Adipocyte (in vitro differentiated cells): ENCODE results near the gene NAALAD2.
A peak's percentile ranks its signal among the peaks of the same experiment; 100 is the strongest.
"Not testable (repeated sequence)": the region's sequence is repeated elsewhere in the genome, so short reads cannot be mapped to it uniquely, and the experiment has no call there.

Experiments used
- DNase-seq: peaks from one replicate; pipeline ENCODE4 v3.0.0-alpha.2; 2015; ENCODE audit warnings: low read depth
- H3K27me3 ChIP-seq: replicated peaks from 2 replicates; pipeline ENCODE4 v1.7.0; 2013; ENCODE audit warnings: mild to moderate bottlenecking, low read length, moderate library complexity; ENCODE audit not compliant: control insufficient read depth, insufficient read depth
- H3K36me3 ChIP-seq: 2 replicates; pipeline ENCODE4 v1.7.0; 2013; ENCODE audit warnings: low read length, mild to moderate bottlenecking, moderate library complexity; ENCODE audit not compliant: control insufficient read depth, insufficient read depth, severe bottlenecking
- H3K4me1 ChIP-seq: 2 replicates; pipeline ENCODE4 v1.7.0; 2013; ENCODE audit warnings: mild to moderate bottlenecking, low read length, moderate library complexity; ENCODE audit not compliant: control insufficient read depth, insufficient read depth
- H3K4me3 ChIP-seq: 2 replicates; pipeline ENCODE4 v1.7.0; 2013; ENCODE audit warnings: mild to moderate bottlenecking, low read length, moderate library complexity
- H3K9ac ChIP-seq: 2 replicates; pipeline ENCODE4 v1.7.0; 2013; ENCODE audit warnings: mild to moderate bottlenecking, low read length, moderate library complexity
- H3K9me3 ChIP-seq: 2 replicates; pipeline ENCODE4 v1.7.0; 2013; ENCODE audit warnings: mild to moderate bottlenecking, low read length, moderate library complexity; ENCODE audit not compliant: control insufficient read depth

NAALAD2 gene

DNA sequence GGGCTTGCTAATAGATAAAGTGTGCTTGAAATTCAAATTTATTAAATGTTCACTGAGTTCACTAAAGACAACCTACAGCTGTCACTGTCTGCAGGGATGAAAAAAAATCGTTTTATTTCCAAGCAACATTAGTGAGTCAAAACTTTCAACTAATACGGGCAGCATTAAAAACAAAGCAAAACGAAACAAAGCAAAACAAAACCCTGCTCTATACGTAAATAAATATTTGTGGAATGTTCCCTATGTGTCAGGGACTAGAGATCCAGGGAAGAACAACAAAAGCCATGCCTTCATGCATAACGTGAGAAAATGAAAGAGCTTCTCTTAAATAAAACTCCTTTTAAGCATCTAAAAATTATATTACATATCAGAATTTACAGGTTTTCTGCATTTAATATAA, 553 bp downstream of the NAALAD2 start:
- Histone ChIP-seq H3K4me1 (peaks cover 6% of the 10 kb centered on the region), H3K36me3 (no peaks in the 10 kb centered on the region), H3K9ac (peak overlapping the region; percentile 70), H3K4me3 (peak overlapping the region; percentile 87), H3K27me3 (peaks cover 5% of the 10 kb centered on the region), H3K9me3 (no peaks in the 10 kb centered on the region)
- DNase-seq = peak; percentile 44

GRCh38 chr11:90148900-90149299, 14.4 kb downstream of the NAALAD2 start:
- H3K27me3 ChIP-seq = no peaks in the 10 kb centered on the region
- no peak for DNase-seq
- H3K9me3 ChIP-seq = no peaks in the 10 kb centered on the region
- no peaks in the 10 kb centered on the region for H3K4me1 ChIP-seq
- H3K36me3 ChIP-seq = no peaks in the 10 kb centered on the region
- H3K9ac ChIP-seq = no peak overlapping the region
- no peak overlapping the region for H3K4me3 ChIP-seq

GRCh38 chr11:90166982-90167573, 32.6 kb downstream of the NAALAD2 start:
- not testable (repeated sequence) for H3K9me3 ChIP-seq, H3K27me3 ChIP-seq, H3K4me3 ChIP-seq, H3K36me3 ChIP-seq, H3K9ac ChIP-seq, DNase-seq
- H3K4me1 ChIP-seq = peaks cover 15% of the 10 kb centered on the region

GRCh38 chr11:90167704-90168103, 33.2 kb downstream of the NAALAD2 start:
- H3K9ac ChIP-seq, DNase-seq, H3K36me3 ChIP-seq, H3K27me3 ChIP-seq, H3K4me3 ChIP-seq, H3K9me3 ChIP-seq: not testable (repeated sequence)
- peaks cover 15% of the 10 kb centered on the region for H3K4me1 ChIP-seq

DNA sequence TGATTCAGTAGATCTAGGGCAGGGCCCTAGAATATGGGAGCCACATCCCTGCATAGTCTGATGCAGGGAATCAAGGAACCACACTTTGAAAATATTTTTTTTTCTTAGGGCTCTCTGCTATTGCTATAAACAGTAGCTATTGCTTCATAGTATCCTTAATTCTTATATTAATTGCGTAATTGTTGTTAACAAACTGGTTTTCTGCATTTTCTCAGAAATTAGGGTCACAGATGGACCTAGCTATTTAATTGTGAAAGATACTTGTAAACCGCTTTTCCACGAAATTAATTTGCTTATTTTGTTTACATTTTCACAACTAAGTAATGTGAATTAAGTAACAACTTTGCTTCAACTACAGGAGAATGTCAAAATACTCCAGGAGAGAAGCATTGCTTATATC, 34.1 kb downstream of the NAALAD2 start:
- H3K36me3 ChIP-seq = no peaks in the 10 kb centered on the region
- no peak overlapping the region for H3K4me3 ChIP-seq
- H3K27me3 ChIP-seq = no peaks in the 10 kb centered on the region
- peaks cover 10% of the 10 kb centered on the region for H3K4me1 ChIP-seq
- DNase-seq = no peak
- H3K9ac ChIP-seq = no peak overlapping the region
- H3K9me3 ChIP-seq = no peaks in the 10 kb centered on the region

- H3K9ac ChIP-seq = no peak overlapping the region
- H3K4me1 ChIP-seq = peaks cover 10% of the 10 kb centered on the region
- no peak for DNase-seq
- no peaks in the 10 kb centered on the region for H3K36me3 ChIP-seq
- no peak overlapping the region for H3K4me3 ChIP-seq
- H3K9me3 ChIP-seq = no peaks in the 10 kb centered on the region
- no peaks in the 10 kb centered on the region for H3K27me3 ChIP-seq
Measured at GRCh38 chr11:90171359-90171758, 36.9 kb downstream of the NAALAD2 start.

DNA sequence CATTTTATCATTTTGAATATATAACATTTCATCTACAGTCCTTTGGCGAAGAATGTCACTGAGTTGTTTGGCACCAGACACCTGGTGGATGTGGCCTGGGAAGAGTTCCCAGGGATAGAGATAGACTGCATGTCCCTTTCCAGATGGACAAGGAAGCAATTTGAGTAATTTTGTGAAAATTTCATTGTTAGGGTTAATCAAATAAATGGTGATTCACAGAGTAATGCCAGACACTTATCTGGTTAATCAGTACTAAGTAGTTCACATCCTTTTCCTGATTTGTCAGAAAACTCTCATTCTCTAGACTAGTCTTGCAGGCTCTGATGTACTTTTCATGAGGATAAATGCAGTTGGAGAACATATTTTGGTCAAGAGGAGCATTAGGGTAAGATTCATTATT, 41.6 kb downstream of the NAALAD2 start:
- no peak for DNase-seq
- H3K4me1 ChIP-seq = no peaks in the 10 kb centered on the region
- H3K9ac ChIP-seq = no peak overlapping the region
- no peaks in the 10 kb centered on the region for H3K36me3 ChIP-seq
- H3K27me3 ChIP-seq = no peaks in the 10 kb centered on the region
- no peak overlapping the region for H3K4me3 ChIP-seq
- no peaks in the 10 kb centered on the region for H3K9me3 ChIP-seq

DNA sequence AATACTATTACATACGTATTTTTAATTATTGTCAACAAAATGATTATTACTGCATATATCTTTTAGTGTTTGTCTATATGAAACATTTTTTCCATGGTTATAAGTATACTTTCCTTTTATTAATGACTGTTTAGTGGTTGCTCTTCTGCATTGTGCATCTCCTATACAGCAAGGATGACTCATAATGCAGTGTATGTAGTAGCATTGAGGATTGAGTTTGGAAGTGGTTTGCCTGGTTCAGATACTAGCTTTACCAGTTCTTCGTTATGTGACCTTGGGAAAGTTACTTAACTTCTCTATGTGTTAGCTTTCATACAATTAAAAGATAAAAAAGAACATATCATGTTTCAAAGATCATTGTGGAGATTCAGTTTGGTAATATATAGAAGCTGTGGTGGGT, 44.3 kb downstream of the NAALAD2 start:
- Histone ChIP-seq H3K4me3 (no peak overlapping the region), H3K36me3 (no peaks in the 10 kb centered on the region), H3K27me3 (no peaks in the 10 kb centered on the region), H3K9ac (no peak overlapping the region), H3K4me1 (no peaks in the 10 kb centered on the region), H3K9me3 (no peaks in the 10 kb centered on the region)
- no peak for DNase-seq

- Histone ChIP-seq H3K36me3 (no peaks in the 10 kb centered on the region), H3K9me3 (no peaks in the 10 kb centered on the region), H3K4me3 (no peak overlapping the region), H3K27me3 (no peaks in the 10 kb centered on the region), H3K4me1 (no peaks in the 10 kb centered on the region), H3K9ac (no peak overlapping the region)
- no peak for DNase-seq
Measured at GRCh38 chr11:90179923-90180322, 45.5 kb downstream of the NAALAD2 start.

DNA sequence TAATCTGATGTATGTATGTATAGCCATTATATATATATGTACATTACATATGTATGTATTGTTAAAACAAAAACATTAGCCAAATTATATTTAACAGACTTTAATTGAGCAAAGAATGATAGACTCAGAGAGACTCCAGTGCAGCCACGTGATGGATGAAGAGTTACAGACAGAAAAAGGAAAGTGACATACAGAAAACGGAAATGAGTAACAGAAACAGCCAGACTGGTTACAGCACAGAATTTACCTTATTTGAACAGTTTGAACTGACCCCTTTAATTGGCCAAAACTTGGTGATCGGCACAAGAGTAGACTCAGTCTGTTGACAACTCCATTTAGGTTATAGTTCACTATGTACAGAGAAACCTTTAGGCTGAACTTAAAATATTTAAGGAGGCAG, 53.4 kb downstream of the NAALAD2 start:
- Histone ChIP-seq H3K4me3 (no peak overlapping the region), H3K36me3 (no peaks in the 10 kb centered on the region), H3K9me3 (no peaks in the 10 kb centered on the region), H3K27me3 (no peaks in the 10 kb centered on the region), H3K9ac (no peak overlapping the region), H3K4me1 (peaks cover 10% of the 10 kb centered on the region)
- DNase-seq = no peak

- H3K4me3 ChIP-seq = no peak overlapping the region
- no peaks in the 10 kb centered on the region for H3K27me3 ChIP-seq
- no peaks in the 10 kb centered on the region for H3K9me3 ChIP-seq
- no peak for DNase-seq
- H3K4me1 ChIP-seq = peaks cover 17% of the 10 kb centered on the region
- H3K36me3 ChIP-seq = no peaks in the 10 kb centered on the region
- no peak overlapping the region for H3K9ac ChIP-seq
Measured at GRCh38 chr11:90189011-90189410, 54.5 kb downstream of the NAALAD2 start.

DNA sequence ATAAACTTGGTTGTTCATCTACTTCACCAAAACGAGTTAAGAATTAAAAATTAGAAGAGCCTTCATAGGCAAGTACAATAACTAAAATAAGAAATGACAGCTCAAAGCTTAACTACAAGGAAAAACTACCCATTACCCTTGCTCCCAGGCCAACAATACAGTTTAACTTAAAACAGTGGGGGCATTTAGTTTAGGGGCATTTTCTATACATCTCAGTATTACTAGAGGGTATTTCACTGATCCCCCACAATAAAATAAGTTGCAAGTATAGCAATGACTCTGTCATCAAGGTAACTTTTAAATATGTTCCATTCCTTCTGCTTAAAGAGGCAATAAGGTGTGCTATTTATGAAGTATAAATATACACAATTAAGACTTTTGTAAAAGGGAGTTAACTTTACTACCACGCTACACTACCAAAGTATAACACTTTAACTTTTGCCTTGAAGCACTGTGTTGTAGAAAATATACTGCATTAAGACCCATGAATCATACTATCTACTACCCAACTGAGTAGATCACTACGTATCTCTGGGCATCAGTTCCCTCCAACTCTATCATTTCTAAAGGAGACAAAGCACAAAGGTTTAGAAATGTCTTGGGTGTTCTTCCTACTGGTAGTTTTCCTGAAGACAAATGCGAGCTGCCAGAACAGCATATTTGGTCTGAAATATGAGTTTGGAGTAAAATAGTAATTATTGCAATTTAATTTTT, 58.6 kb downstream of the NAALAD2 start:
- no peak for DNase-seq
- no peaks in the 10 kb centered on the region for H3K27me3 ChIP-seq
- no peak overlapping the region for H3K9ac ChIP-seq
- peaks cover 4% of the 10 kb centered on the region for H3K36me3 ChIP-seq
- H3K9me3 ChIP-seq = no peaks in the 10 kb centered on the region
- no peak overlapping the region for H3K4me3 ChIP-seq
- peaks cover 26% of the 10 kb centered on the region for H3K4me1 ChIP-seq
